ENCODE results near the gene MARK4. TPM values are rescaled to one million over a fixed set of nuclear protein-coding genes. Genes with fewer than 3 reads are reported as not detected.

The MARK4 gene
- total RNA-seq, 2 donors from 2014 or later: 18.2 to 24.1 TPM

DNA sequence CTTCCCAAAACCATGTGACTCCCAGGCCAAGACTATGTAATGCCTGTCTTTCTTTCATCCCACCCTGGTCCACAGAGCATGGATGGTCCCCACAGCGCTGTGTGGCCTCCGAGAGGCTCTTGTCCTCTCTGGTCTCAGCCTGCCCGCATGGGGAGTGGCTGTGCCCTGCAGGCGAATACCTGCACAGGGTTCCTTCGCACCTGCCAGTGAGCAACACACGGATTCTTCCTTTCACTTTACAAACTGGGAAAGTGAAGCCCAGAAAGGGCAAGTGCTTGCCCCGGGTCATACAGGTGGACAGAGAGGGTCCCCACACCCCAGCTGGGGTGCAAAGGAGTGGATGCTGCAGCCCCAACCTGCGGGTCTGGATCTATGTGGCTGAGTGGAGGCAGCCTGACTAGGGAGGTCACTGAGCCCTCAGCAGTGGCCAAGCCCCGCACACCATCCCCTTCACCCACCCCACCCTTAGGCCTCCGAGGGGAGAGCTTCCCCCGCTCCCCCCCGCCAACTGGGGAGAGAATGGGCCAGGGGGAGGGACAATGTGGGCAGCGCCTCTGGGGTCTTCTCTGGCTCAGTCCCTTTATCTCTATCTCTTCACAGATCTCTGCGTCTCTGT, 747 bp upstream of the MARK4 start:
- Histone ChIP-seq H3K36me3 (no peaks in the 10 kb centered on the region), H3K27me3 (no peaks in the 10 kb centered on the region), H3K9me3 (no peaks in the 10 kb centered on the region), H3K4me3 (peak overlapping the region; percentile 97 to 98), H3K4me1 (peaks cover 0 to 51% of the 10 kb centered on the region in 2 donors), H3K27ac (peak overlapping the region; percentile 77 to 80)
- no peak for DNase-seq (ENCODE audit: low spot score)
- TF ChIP-seq, protein P1, sequence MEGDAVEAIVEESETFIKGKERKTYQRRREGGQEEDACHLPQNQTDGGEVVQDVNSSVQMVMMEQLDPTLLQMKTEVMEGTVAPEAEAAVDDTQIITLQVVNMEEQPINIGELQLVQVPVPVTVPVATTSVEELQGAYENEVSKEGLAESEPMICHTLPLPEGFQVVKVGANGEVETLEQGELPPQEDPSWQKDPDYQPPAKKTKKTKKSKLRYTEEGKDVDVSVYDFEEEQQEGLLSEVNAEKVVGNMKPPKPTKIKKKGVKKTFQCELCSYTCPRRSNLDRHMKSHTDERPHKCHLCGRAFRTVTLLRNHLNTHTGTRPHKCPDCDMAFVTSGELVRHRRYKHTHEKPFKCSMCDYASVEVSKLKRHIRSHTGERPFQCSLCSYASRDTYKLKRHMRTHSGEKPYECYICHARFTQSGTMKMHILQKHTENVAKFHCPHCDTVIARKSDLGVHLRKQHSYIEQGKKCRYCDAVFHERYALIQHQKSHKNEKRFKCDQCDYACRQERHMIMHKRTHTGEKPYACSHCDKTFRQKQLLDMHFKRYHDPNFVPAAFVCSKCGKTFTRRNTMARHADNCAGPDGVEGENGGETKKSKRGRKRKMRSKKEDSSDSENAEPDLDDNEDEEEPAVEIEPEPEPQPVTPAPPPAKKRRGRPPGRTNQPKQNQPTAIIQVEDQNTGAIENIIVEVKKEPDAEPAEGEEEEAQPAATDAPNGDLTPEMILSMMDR (IDR thresholded peaks at IDR 0.05): no peak

GRCh38 chr19:45251452-45252354, 632 bp downstream of the MARK4 start:
- peak overlapping the region; percentile 77 to 86 for H3K27ac ChIP-seq
- H3K4me1 ChIP-seq: peaks cover 0 to 46% of the 10 kb centered on the region in 2 donors
- no peaks in the 10 kb centered on the region for H3K9me3 ChIP-seq
- H3K4me3 ChIP-seq: peak overlapping the region; percentile 97 to 98
- no peak for DNase-seq (ENCODE audit: low spot score)
- H3K36me3 ChIP-seq: no peaks in the 10 kb centered on the region
- H3K27me3 ChIP-seq: no peaks in the 10 kb centered on the region
- TF ChIP-seq, protein P1 (IDR thresholded peaks at IDR 0.05): no peak

GRCh38 chr19:45253396-45254027, 2.4 kb downstream of the MARK4 start:
- H3K9me3 ChIP-seq: no peaks in the 10 kb centered on the region
- no peak overlapping the region for H3K4me3 ChIP-seq
- no peak overlapping the region for H3K27ac ChIP-seq
- no peaks in the 10 kb centered on the region for H3K36me3 ChIP-seq
- no peaks in the 10 kb centered on the region for H3K27me3 ChIP-seq
- DNase-seq (ENCODE audit: low spot score): no peak
- H3K4me1 ChIP-seq: peaks cover 0 to 41% of the 10 kb centered on the region in 2 donors
- TF ChIP-seq, protein P1 (IDR thresholded peaks at IDR 0.05): no peak

DNA sequence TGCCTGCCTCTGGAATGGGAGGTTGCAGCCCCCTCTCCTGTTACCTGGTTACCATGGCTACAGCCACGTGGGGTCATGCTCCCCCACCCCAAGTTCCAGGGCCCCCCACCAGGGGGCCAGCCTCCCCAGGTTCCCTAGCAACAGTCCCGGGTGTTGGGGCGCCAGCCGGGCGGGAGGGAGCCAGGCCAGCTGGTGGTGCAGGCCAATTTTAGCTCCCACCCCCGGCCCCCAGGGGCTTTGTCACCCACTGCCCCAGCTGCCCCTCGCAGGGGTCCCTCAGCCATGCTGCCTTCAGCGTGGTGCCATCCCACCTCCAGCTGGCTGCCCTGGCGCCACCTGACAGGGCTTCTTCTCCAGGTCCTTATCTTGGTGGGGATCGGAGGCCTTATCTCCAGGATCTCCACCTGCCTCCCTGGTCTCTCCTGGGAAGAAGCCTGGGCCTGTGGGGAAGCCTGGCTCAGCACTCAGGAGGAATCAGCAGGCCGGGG, 3.0 kb downstream of the MARK4 start:
- no peak overlapping the region for H3K4me3 ChIP-seq
- no peak for DNase-seq (ENCODE audit: low spot score)
- H3K9me3 ChIP-seq: no peaks in the 10 kb centered on the region
- H3K27ac ChIP-seq: no peak overlapping the region
- no peaks in the 10 kb centered on the region for H3K27me3 ChIP-seq
- peaks cover 3% of the 10 kb centered on the region for H3K36me3 ChIP-seq
- peaks cover 0 to 37% of the 10 kb centered on the region in 2 donors for H3K4me1 ChIP-seq
- TF ChIP-seq, protein P1 (IDR thresholded peaks at IDR 0.05): peak in 1 of 2 donors; percentile 11

GRCh38 chr19:45255611-45256157, 4.6 kb downstream of the MARK4 start:
- DNase-seq (ENCODE audit: low spot score): no peak
- Histone ChIP-seq H3K36me3 (peaks cover 5% of the 10 kb centered on the region), H3K9me3 (no peaks in the 10 kb centered on the region), H3K27me3 (no peaks in the 10 kb centered on the region), H3K4me1 (peaks cover 0 to 32% of the 10 kb centered on the region in 2 donors), H3K4me3 (no peak overlapping the region), H3K27ac (no peak overlapping the region)
- TF ChIP-seq, protein P1 (IDR thresholded peaks at IDR 0.05): no peak

All from right atrium auricular region (tissue), 2 donors.